HUES6 (cell line): ENCODE measurements around the gene LCN12.
"Not testable (repeated sequence)": the region's sequence is repeated elsewhere in the genome, so short reads cannot be mapped to it uniquely, and the experiment has no call there.

ENCODE experiments used
- H3K27ac ChIP-seq: 2 replicates; pipeline ENCODE4 v1.7.0; 2013; ENCODE audit warnings: low read depth, mild to moderate bottlenecking, low read length, inconsistent platforms
- H3K27me3 ChIP-seq: 2 replicates; pipeline ENCODE4 v1.6.1; 2013; ENCODE audit warnings: low read length; ENCODE audit not compliant: control insufficient read depth, insufficient read depth
- H3K36me3 ChIP-seq: 2 replicates; pipeline ENCODE4 v1.6.1; 2013; ENCODE audit warnings: low read length; ENCODE audit not compliant: control insufficient read depth, insufficient read depth
- H3K4me1 ChIP-seq: 2 replicates; pipeline ENCODE4 v1.6.1; 2013; ENCODE audit warnings: low read length; ENCODE audit not compliant: control insufficient read depth, insufficient read depth
- H3K4me3 ChIP-seq: 2 replicates; pipeline ENCODE4 v1.5.1; 2013; ENCODE audit warnings: low read depth, low read length
- H3K9ac ChIP-seq: one replicate; pipeline ENCODE4 v1.6.1; 2013; ENCODE audit warnings: mild to moderate bottlenecking, low read length
- H3K9me3 ChIP-seq: 2 replicates; pipeline ENCODE4 v1.6.1; 2013; ENCODE audit warnings: low read depth, low read length; ENCODE audit not compliant: control insufficient read depth, insufficient read depth

The LCN12 gene

DNA sequence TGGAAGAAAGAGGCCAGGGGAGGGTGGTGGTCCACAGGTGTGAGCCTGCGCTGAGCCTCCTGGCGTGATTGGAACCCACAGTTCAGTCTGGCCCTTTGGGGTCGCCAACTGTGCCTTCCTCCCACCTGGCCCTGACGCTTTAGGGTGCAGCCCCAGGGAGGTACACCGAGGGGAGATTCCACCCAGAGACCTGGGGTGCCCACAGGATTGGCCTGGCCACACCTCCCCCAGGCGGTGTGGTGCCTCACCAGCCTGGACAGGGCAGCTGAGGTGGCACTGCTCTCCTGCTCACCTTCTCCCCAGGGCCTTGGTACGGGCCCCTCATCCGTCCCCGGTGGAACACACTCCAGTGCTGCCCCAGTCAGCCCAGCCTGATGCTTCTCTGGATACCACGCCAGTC lies 45.3 kb downstream of the LCN12 start:
- Histone ChIP-seq H3K27ac (no peak overlapping the region), H3K9ac (no peak overlapping the region), H3K27me3 (peaks cover 23% of the 10 kb centered on the region), H3K4me1 (peaks cover 20% of the 10 kb centered on the region), H3K9me3 (no peaks in the 10 kb centered on the region), H3K4me3 (0 out of 2 replicates have a peak overlapping the region, but pooled peaks have one; percentile 37), H3K36me3 (no peaks in the 10 kb centered on the region)

DNA sequence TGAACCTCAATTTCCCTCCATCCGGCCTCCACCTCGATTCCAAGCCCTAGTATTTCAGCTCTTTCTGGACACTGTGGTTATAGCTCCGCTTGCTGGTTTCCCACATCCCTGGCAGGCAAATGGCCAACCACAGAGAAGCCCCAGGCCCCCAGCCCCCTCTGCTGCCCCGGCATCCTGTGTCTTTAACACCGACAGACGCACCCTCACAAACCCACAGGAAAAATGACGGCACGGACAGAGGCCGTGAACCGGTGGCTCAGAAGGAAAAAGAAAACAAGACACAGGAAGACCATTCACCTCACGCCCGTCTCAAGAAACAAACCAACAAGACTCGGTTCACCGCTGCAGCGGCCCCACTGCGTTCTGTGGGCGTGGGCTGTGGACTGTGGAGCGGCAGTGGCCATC lies 45.8 kb downstream of the LCN12 start:
- Histone ChIP-seq H3K9me3 (no peaks in the 10 kb centered on the region), H3K27ac (no peak overlapping the region), H3K36me3 (no peaks in the 10 kb centered on the region), H3K4me3 (no peak overlapping the region), H3K27me3 (peaks cover 23% of the 10 kb centered on the region), H3K4me1 (peaks cover 19% of the 10 kb centered on the region), H3K9ac (no peak overlapping the region)

DNA sequence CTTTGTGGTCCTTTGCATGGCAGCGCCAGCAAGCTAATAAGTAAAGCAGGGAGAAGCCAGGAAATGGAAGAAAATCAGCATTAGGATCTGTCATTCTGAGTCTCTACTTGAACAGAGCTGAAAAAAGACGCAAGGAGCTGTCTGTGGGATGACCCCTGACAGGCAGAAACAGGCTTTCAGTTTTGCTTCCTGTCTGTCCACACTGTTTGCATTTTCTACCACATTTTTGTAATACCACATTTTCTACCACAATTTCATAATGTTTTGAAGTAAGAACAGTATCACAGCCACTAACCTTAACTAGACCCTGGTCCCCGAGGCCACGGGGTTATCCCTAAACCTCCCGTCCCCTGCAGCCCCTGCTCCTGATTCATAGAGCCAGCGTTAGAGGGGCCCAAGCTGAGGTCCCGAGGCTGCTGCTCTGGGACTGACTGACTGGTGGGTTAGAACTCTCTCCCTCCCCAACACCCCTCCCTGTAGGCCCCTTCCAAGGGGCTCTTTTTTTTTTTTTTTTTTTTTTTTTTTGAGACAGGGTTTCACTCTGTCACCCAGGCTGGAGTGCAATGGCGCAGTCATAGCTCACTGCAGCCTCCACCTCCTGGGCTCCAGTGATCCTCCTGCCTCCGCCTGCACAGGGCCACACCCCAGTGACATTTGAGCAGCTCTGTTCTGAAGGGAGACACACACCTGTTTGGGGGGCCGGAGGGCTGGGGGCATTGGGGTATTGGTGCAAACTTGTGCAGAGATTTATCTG lies 48.3 kb downstream of the LCN12 start:
- H3K9me3 ChIP-seq = peaks cover 4% of the 10 kb centered on the region; the same call in 1 of the 2 replicates
- no peak overlapping the region for H3K9ac ChIP-seq
- H3K27me3 ChIP-seq = peaks cover 11% of the 10 kb centered on the region
- no peaks in the 10 kb centered on the region for H3K36me3 ChIP-seq
- H3K4me3 ChIP-seq = no peak overlapping the region
- peaks cover 16% of the 10 kb centered on the region for H3K4me1 ChIP-seq
- H3K27ac ChIP-seq = no peak overlapping the region

DNA sequence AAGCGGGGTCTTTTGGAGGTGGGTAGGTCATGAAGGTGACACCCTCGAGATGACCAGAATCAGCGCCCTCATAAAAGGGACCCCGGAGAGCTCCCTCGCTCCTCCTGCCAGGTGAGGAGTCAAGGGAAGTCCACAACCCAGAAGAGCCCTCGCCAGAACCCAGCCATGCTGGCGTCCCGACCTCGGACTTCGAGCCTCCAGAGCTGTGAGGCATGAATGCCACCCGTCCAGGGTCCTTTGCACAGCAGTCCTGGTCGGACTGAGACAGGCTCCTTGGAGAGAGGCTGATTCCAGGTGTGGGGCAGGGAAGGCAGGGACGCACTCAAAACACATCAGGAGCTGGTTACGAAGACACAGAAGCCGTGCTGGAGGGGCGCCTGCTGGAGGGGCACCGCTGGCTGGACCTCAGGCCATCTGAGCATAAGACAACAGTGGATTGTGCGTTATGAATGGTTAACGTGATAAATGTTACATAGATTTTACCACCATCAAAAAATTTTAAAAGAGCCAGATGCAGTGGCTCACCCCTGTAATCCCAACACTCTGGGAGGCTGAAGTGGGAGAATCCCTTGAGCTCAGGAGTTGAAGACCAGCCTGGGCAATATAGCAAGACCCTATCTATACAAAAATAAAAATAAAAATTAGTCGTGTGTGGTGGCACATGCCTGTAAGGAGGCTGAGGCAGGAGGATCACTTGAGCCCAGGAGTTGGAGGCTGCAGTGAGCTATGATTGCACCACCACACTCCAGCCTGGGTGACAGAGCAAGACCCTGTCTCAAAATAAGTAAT lies 50.0 kb downstream of the LCN12 start:
- H3K27ac ChIP-seq = no peak overlapping the region
- H3K9me3 ChIP-seq = peaks cover 4% of the 10 kb centered on the region; the same call in 1 of the 2 replicates
- peaks cover 4% of the 10 kb centered on the region; the same call in 1 of the 2 replicates for H3K4me1 ChIP-seq
- H3K9ac ChIP-seq = no peak overlapping the region
- no peak overlapping the region for H3K4me3 ChIP-seq
- no peaks in the 10 kb centered on the region for H3K27me3 ChIP-seq
- no peaks in the 10 kb centered on the region for H3K36me3 ChIP-seq

DNA sequence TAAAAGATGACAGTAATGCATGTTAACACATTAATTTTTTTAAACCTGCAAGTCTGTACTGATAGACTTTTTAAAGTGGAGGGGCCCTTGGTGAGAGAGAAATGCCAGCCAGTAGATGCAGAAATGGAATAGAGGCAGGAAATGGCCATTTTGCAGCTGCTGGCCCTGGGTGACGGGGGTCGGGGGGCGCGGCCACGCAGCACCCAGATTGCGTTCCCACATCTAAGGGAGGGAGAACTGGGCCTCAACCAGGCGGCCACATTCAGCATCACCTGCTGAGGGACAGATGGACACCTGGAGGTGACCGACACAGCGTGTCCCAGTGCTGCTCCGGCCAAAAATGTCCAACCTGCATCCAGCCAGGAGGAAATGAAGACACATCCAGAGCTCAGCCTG lies 50.6 kb downstream of the LCN12 start:
- Histone ChIP-seq H3K27me3 (no peaks in the 10 kb centered on the region), H3K27ac (no peak overlapping the region), H3K4me1 (no peaks in the 10 kb centered on the region), H3K4me3 (no peak overlapping the region), H3K9ac (no peak overlapping the region), H3K9me3 (peaks cover 4% of the 10 kb centered on the region; the same call in 1 of the 2 replicates), H3K36me3 (no peaks in the 10 kb centered on the region)

DNA sequence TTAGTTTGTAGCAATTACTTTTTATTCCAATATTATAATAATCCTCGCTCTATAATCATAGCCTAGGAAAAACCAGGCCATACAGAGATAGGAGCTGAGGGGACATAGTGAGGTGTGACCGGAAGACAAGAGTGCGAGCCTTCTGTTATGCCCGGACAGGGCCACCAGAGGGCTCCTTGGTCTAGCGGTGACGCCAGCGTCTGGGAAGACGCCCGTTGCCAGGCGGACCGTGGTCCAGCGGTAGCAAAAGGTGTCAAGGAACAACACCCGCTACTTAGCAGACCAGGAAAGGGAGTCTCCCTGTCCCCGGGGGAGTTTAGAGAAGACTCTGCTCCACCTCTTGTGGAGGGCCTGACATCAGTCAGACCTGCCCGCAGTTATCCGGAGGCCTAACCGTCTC lies 52.2 kb downstream of the LCN12 start:
- H3K27ac ChIP-seq, H3K9ac ChIP-seq, H3K4me3 ChIP-seq, H3K27me3 ChIP-seq, H3K9me3 ChIP-seq, H3K4me1 ChIP-seq, H3K36me3 ChIP-seq: not testable (repeated sequence)
